Muscle of leg (tissue), 11 donors: Measurements from ENCODE around the gene CPNE2. TPM values are rescaled to one million over a fixed set of nuclear protein-coding genes. Genes with fewer than 3 reads are reported as not detected.

Experiments
- DNase-seq: peaks from one replicate; pipeline ENCODE4 v3.0.0; 2013
- H3K27ac ChIP-seq: one replicate; pipeline ENCODE4 v1.5.1; 2013; ENCODE audit warnings: mild to moderate bottlenecking, low read length, control low read depth
- H3K27me3 ChIP-seq: one replicate; pipeline ENCODE4 v1.6.1; 2013; ENCODE audit warnings: low read length; ENCODE audit not compliant: control insufficient read depth, insufficient read depth
- H3K36me3 ChIP-seq: one replicate; pipeline ENCODE4 v1.6.1; 2013; ENCODE audit warnings: low read length; ENCODE audit not compliant: control insufficient read depth, insufficient read depth
- H3K4me1 ChIP-seq: one replicate; pipeline ENCODE4 v1.6.1; 2013; ENCODE audit warnings: low read length; ENCODE audit not compliant: control insufficient read depth, insufficient read depth
- H3K4me3 ChIP-seq: one replicate; pipeline ENCODE4 v1.5.1; 2013; ENCODE audit warnings: low read length, control low read depth
- H3K9me3 ChIP-seq: replicated peaks from 2 replicates; pipeline ENCODE4 v1.6.1; 2013; ENCODE audit warnings: low read depth, low read length; ENCODE audit not compliant: control insufficient read depth
- WGBS: methylation state at CpG from one replicate; pipeline ENCODE4 v1.1.5; 2013; ENCODE audit warnings: missing lambda C conversion rate; ENCODE audit not compliant: insufficient coverage; 5-methylcytosine and 5-hydroxymethylcytosine counted together
- polyA plus RNA-seq, 8 donors: library from polyadenylated mRNA; unstranded; fragments of 120-200 nt; gene quantifications; one replicate each; pipeline versions ENCODE4 v1.2.1 to v1.2.3, GENCODE V29; 2013; ENCODE audit warnings: inconsistent platforms in 1 of 8, low replicate concordance in 1 of 8; ENCODE audit not compliant: insufficient read length in 8 of 8, insufficient read depth in 1 of 8
- total RNA-seq: library from RNA; stranded (reverse); fragments of 120-200 nt; gene quantifications from one replicate; pipeline ENCODE4 v1.2.4, GENCODE V29; 2013

The CPNE2 gene
- total and polyA plus RNA-seq, 9 donors: 14.8 to 34.2 (median 28.2) TPM

GRCh38 chr16:57131351-57131970 lies 39.1 kb downstream of the CPNE2 start:
- peaks cover 2% of the 10 kb centered on the region for H3K36me3 ChIP-seq
- no peaks in the 10 kb centered on the region for H3K27me3 ChIP-seq
- H3K4me1 ChIP-seq: peaks cover 3% of the 10 kb centered on the region
- no peaks in the 10 kb centered on the region for H3K9me3 ChIP-seq
- no peak for DNase-seq
- 86% methylated on average over 15 of the region's 17 CpGs for WGBS
- H3K27ac ChIP-seq: no peak overlapping the region
- H3K4me3 ChIP-seq: no peak overlapping the region

GRCh38 chr16:57132470-57132869 lies 40.1 kb downstream of the CPNE2 start:
- peaks cover 3% of the 10 kb centered on the region for H3K36me3 ChIP-seq
- H3K4me3 ChIP-seq: no peak overlapping the region
- WGBS: no CpG with 5 or more reads among the region's 1 CpG
- H3K4me1 ChIP-seq: peaks cover 3% of the 10 kb centered on the region
- H3K9me3 ChIP-seq: no peaks in the 10 kb centered on the region
- no peaks in the 10 kb centered on the region for H3K27me3 ChIP-seq
- no peak for DNase-seq
- H3K27ac ChIP-seq: no peak overlapping the region

GRCh38 chr16:57133031-57133430 lies 40.6 kb downstream of the CPNE2 start:
- Histone ChIP-seq H3K4me1 (peaks cover 3% of the 10 kb centered on the region), H3K27ac (no peak overlapping the region), H3K4me3 (no peak overlapping the region), H3K36me3 (peaks cover 4% of the 10 kb centered on the region), H3K27me3 (no peaks in the 10 kb centered on the region), H3K9me3 (no peaks in the 10 kb centered on the region)
- DNase-seq: no peak
- no CpG with 5 or more reads among the region's 4 CpGs for WGBS

GRCh38 chr16:57133886-57134285 lies 41.5 kb downstream of the CPNE2 start:
- peaks cover 3% of the 10 kb centered on the region for H3K4me1 ChIP-seq
- H3K9me3 ChIP-seq: no peaks in the 10 kb centered on the region
- DNase-seq: no peak
- H3K27me3 ChIP-seq: no peaks in the 10 kb centered on the region
- no peak overlapping the region for H3K27ac ChIP-seq
- peaks cover 4% of the 10 kb centered on the region for H3K36me3 ChIP-seq
- H3K4me3 ChIP-seq: no peak overlapping the region
- WGBS: 69% methylated on average over 9 of the region's 10 CpGs

- H3K27me3 ChIP-seq: no peaks in the 10 kb centered on the region
- no peak for DNase-seq
- peaks cover 4% of the 10 kb centered on the region for H3K36me3 ChIP-seq
- no peaks in the 10 kb centered on the region for H3K9me3 ChIP-seq
- WGBS: no CpG with 5 or more reads among the region's 2 CpGs
- peaks cover 7% of the 10 kb centered on the region for H3K4me1 ChIP-seq
- no peak overlapping the region for H3K27ac ChIP-seq
- no peak overlapping the region for H3K4me3 ChIP-seq
Measured at GRCh38 chr16:57134982-57135381, 42.6 kb downstream of the CPNE2 start.

- no peak for DNase-seq
- Histone ChIP-seq H3K36me3 (peaks cover 4% of the 10 kb centered on the region), H3K4me1 (peaks cover 12% of the 10 kb centered on the region), H3K4me3 (no peak overlapping the region), H3K27me3 (no peaks in the 10 kb centered on the region), H3K27ac (no peak overlapping the region), H3K9me3 (no peaks in the 10 kb centered on the region)
- 87% methylated on average over 12 of the region's 14 CpGs for WGBS
Measured at GRCh38 chr16:57137043-57137442, 44.7 kb downstream of the CPNE2 start.

GRCh38 chr16:57137566-57138273 lies 45.3 kb downstream of the CPNE2 start:
- Histone ChIP-seq H3K36me3 (peaks cover 4% of the 10 kb centered on the region), H3K27ac (no peak overlapping the region), H3K9me3 (no peaks in the 10 kb centered on the region), H3K4me3 (no peak overlapping the region), H3K4me1 (peaks cover 8% of the 10 kb centered on the region), H3K27me3 (no peaks in the 10 kb centered on the region)
- WGBS: 100% methylated on average over 2 of the region's 10 CpGs
- no peak for DNase-seq

- no peak overlapping the region for H3K4me3 ChIP-seq
- H3K27ac ChIP-seq: no peak overlapping the region
- H3K36me3 ChIP-seq: peaks cover 4% of the 10 kb centered on the region
- no peak for DNase-seq
- H3K9me3 ChIP-seq: no peaks in the 10 kb centered on the region
- H3K4me1 ChIP-seq: peaks cover 13% of the 10 kb centered on the region
- 71% methylated on average over 9 of the region's 10 CpGs for WGBS
- H3K27me3 ChIP-seq: no peaks in the 10 kb centered on the region
Measured at GRCh38 chr16:57138281-57138935, 46.0 kb downstream of the CPNE2 start.

- H3K9me3 ChIP-seq: no peaks in the 10 kb centered on the region
- no peaks in the 10 kb centered on the region for H3K27me3 ChIP-seq
- H3K36me3 ChIP-seq: peaks cover 4% of the 10 kb centered on the region
- no peak overlapping the region for H3K4me3 ChIP-seq
- H3K4me1 ChIP-seq: peaks cover 28% of the 10 kb centered on the region
- no peak overlapping the region for H3K27ac ChIP-seq
- no peak for DNase-seq
- WGBS: 81% methylated on average over 7 of the region's 7 CpGs
Measured at GRCh38 chr16:57140931-57141668, 48.7 kb downstream of the CPNE2 start.
